Ascending aorta (tissue), 2 donors: ENCODE measurements around the gene YKT6. TPM values are rescaled to one million over a fixed set of nuclear protein-coding genes. Genes with fewer than 3 reads are reported as not detected.

ENCODE experiments used
- DNase-seq, 2 donors: peaks; one replicate each; pipeline ENCODE4 v3.0.0-alpha.2; 2019; ENCODE audit warnings: low spot score in 2 of 2
- H3K27ac ChIP-seq, 2 donors: fragments of 200-600 bp; sonication (generic); one replicate each; pipeline ENCODE4 v1.5.1; 2016 to 2017; ENCODE audit warnings: mild to moderate bottlenecking in 1 of 2
- H3K27me3 ChIP-seq: fragments of 200-600 bp; sonication (generic); one replicate; pipeline ENCODE4 v1.5.1; 2017
- H3K36me3 ChIP-seq, 2 donors: fragments of 200-600 bp; sonication (generic); one replicate each; pipeline ENCODE4 v1.5.1; 2016
- H3K4me1 ChIP-seq, 2 donors: fragments of 200-600 bp; sonication (generic); one replicate each; pipeline ENCODE4 v1.5.1; 2016 to 2017; ENCODE audit warnings: mild to moderate bottlenecking in 1 of 2
- H3K4me3 ChIP-seq, 2 donors: fragments of 200-600 bp; sonication (generic); one replicate each; pipeline ENCODE4 v1.5.1; 2016 to 2017; ENCODE audit warnings: mild to moderate bottlenecking in 1 of 2
- H3K9me3 ChIP-seq, 2 donors: fragments of 200-600 bp; sonication (generic); one replicate each; pipeline ENCODE4 v1.5.1; 2016
- CTCF ChIP-seq, 3 experiments: fragments of 200-600 bp in 2 of 3; fragments of 450-650 bp in 1 of 3; sonication (generic) in 2 of 3; IDR thresholded peaks; one replicate each; pipeline ENCODE4 v1.5.1; 2016 to 2019; ENCODE audit warnings: antibody characterized with exemption in 3 of 3, mild to moderate bottlenecking in 1 of 3, moderate library complexity in 1 of 3
- intact Hi-C: fragments of 100-400 bp; cut with DNase I; formaldehyde crosslinking; loops from one replicate; pipeline ENCODE4 v1.15.1; 2023
- total RNA-seq: library from RNA; depleted of rRNA; stranded (reverse); fragments of >200 nt; gene quantifications from one replicate; pipeline ENCODE4 v1.1.0, GENCODE V29; 2016

The YKT6 gene
- total RNA-seq, 1 donor from 2014 or later = 40.1 TPM

DNA sequence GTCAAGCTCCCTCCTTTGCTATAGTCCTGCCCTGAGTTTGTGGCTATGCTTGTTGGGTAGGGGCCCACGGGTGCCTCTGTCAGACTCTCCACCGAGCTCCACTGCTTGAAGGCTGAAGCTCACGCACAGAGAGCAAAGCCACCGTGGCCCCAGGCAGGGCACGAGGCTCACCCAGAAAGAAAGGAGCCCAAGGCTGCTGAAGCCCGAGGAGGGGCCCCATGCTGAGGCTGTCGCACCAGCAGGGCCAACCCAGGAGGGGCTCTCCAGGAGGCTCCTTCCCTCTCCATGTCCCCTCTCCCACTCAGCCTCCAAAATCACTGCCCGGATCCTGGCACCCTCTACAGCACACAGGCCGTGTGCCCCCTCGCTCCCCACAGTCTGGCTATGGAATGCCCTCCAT is 50.5 kb downstream of the YKT6 start:
- no peaks in the 10 kb centered on the region for H3K9me3 ChIP-seq
- no peak for DNase-seq
- H3K27ac ChIP-seq = no peak overlapping the region
- intact Hi-C loops = no loop called here
- no peaks in the 10 kb centered on the region for H3K27me3 ChIP-seq
- no peak overlapping the region for H3K4me3 ChIP-seq
- no peak for TF ChIP-seq CTCF (IDR thresholded peaks at IDR 0.05)
- H3K36me3 ChIP-seq = no peaks in the 10 kb centered on the region
- no peaks in the 10 kb centered on the region for H3K4me1 ChIP-seq

DNA sequence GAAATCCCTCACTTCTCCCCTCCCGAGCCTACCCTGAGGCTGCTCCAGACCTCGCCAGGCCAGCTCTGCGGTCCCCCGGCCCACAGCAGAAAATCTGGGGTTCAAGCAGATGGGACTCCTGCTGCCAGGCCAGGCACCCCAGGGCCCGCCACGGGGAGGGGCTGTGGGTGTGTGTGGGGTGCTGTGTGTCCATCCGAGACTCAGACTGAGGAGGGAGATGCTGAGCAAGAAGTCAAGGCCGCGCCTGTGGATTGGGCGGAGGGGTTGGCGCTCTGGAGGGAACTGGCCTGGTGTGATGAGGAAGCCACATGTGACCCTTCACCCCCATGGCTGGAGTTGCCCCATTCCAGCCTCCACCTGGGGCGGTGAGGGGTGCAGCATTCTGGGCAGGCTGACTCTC is 51.1 kb downstream of the YKT6 start:
- Histone ChIP-seq H3K4me1 (peaks cover 0 to 5% of the 10 kb centered on the region in 2 donors), H3K9me3 (no peaks in the 10 kb centered on the region), H3K27ac (no peak overlapping the region), H3K36me3 (no peaks in the 10 kb centered on the region), H3K27me3 (no peaks in the 10 kb centered on the region), H3K4me3 (no peak overlapping the region)
- intact Hi-C loops = no loop called here
- DNase-seq = no peak
- TF ChIP-seq CTCF (IDR thresholded peaks at IDR 0.05) = no peak

DNA sequence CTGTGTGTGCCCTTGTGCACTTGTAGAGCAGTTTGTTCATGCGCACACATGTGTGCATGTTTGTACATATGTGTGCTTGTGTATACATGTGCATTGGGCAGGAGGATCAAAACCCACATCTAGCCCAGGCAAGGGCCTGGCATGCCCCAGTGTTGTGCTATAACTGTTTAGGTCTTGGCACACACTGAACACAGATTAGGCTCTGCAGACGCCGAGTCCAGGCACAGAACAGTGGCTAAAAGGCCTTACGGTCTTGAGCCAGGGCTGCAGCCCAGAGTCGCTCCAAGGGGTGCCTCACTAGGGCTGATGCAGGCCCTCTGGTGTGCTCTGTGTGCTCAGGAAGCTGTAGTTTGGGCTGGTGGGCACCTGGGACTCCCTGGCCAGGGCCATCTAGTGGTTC is 55.7 kb downstream of the YKT6 start:
- TF ChIP-seq CTCF (IDR thresholded peaks at IDR 0.05) = no peak
- no peaks in the 10 kb centered on the region for H3K36me3 ChIP-seq

GRCh38 chr7:44257213-44257612 is 56.4 kb downstream of the YKT6 start:
- Histone ChIP-seq H3K9me3 (no peaks in the 10 kb centered on the region), H3K36me3 (no peaks in the 10 kb centered on the region), H3K27me3 (no peaks in the 10 kb centered on the region), H3K4me1 (peaks cover 28 to 34% of the 10 kb centered on the region in 2 donors), H3K27ac (peak overlapping the region; percentile 91 to 95), H3K4me3 (no peak overlapping the region)
- no peak for TF ChIP-seq CTCF (IDR thresholded peaks at IDR 0.05)
- no peak for DNase-seq
- intact Hi-C loops = loop anchor here (1.0 to 5.0 kb wide), 5 partner anchors 16 to 540 kb away; partner anchors contain the start of genes PPIA, TMED4 and ZMIZ2

More for the DNA sequence above, 55.7 kb downstream of the YKT6 start:
- intact Hi-C loops = loop anchor here (5.0 kb wide), 4 partner anchors 184 to 541 kb away; partner anchors contain the start of genes PPIA, TMED4 and ZMIZ2
- Histone ChIP-seq H3K4me1 (peaks cover 28 to 34% of the 10 kb centered on the region in 2 donors), H3K9me3 (no peaks in the 10 kb centered on the region), H3K27me3 (no peaks in the 10 kb centered on the region), H3K27ac (peak overlapping the region; percentile 91 to 95), H3K4me3 (no peak overlapping the region)
- no peak for DNase-seq

GRCh38 chr7:44257618-44258422 is 57.0 kb downstream of the YKT6 start:
- peak overlapping the region; percentile 10 to 22 for H3K4me3 ChIP-seq
- TF ChIP-seq CTCF (IDR thresholded peaks at IDR 0.05) = no peak
- intact Hi-C loops = loop anchor here (1.0 to 5.0 kb wide), 7 partner anchors 17 to 539 kb away; partner anchors contain the start of genes NUDCD3, PPIA, TMED4 and YKT6
- H3K9me3 ChIP-seq = no peaks in the 10 kb centered on the region
- H3K4me1 ChIP-seq = peaks cover 28 to 34% of the 10 kb centered on the region in 2 donors
- H3K36me3 ChIP-seq = no peaks in the 10 kb centered on the region
- DNase-seq = peak; percentile 84 to 96
- H3K27ac ChIP-seq = peak overlapping the region; percentile 99 to 100
- no peaks in the 10 kb centered on the region for H3K27me3 ChIP-seq
